GM13976 (cell line): ENCODE data around the gene WDR20.

ENCODE experiments used
- DNase-seq: peaks from one replicate; pipeline ENCODE4 v3.0.0; 2012; ENCODE audit warnings: low spot score
- CTCF ChIP-seq: IDR thresholded peaks from 2 replicates; pipeline ENCODE4 v1.5.1; 2012; ENCODE audit warnings: borderline replicate concordance, mild to moderate bottlenecking; ENCODE audit not compliant: insufficient read depth; ENCODE audit errors: extremely low read depth, missing control alignments, control extremely low read depth
- in situ Hi-C: fragments of 300-500 bp; cut with MboI; formaldehyde crosslinking; loops from one replicate; pipeline ENCODE4 v1.12.0; 2022; ENCODE audit warnings: low sequenced_read_pairs, mixed read lengths, inconsistent platforms; ENCODE audit not compliant: unreplicated experiment

The WDR20 gene

GRCh38 chr14:102213984-102214658 is 74.4 kb downstream of the WDR20 start:
- TF ChIP-seq CTCF: no peak
- in situ Hi-C loops: no loop called here
- no peak for DNase-seq

GRCh38 chr14:102215071-102215470 is 75.4 kb downstream of the WDR20 start:
- in situ Hi-C loops: no loop called here
- no peak for TF ChIP-seq CTCF
- no peak for DNase-seq

GRCh38 chr14:102215576-102216250 is 76.0 kb downstream of the WDR20 start:
- TF ChIP-seq CTCF: no peak
- in situ Hi-C loops: no loop called here
- DNase-seq: no peak

- TF ChIP-seq CTCF: no peak
- no peak for DNase-seq
- in situ Hi-C loops: no loop called here
Measured at GRCh38 chr14:102217399-102217798, 77.7 kb downstream of the WDR20 start.

DNA sequence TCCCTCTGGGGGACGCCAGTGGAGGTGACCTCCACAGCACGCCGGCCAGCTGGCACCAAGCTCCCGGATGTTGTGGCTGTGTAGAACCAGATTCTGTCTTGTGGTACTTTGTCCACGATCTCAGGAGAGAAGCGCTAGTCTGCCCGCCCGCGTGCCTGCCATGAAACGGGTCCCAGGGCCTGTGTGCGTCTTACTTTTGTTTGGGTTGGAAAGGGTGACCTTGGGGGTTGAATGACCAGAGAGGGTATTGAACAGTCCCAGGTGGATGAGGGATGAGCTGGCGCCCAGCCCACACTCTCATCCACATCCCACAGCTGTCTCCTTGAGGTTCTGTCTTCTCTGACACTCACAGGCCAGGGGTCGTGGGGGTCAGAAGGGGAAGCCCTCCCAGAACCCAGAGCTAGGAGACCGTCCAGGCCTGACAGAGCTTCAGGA is 78.3 kb downstream of the WDR20 start:
- in situ Hi-C loops: no loop called here
- no peak for DNase-seq
- TF ChIP-seq CTCF: no peak

- no peak for TF ChIP-seq CTCF
- in situ Hi-C loops: no loop called here
- no peak for DNase-seq
Measured at GRCh38 chr14:102218688-102219087, 79.0 kb downstream of the WDR20 start.

GRCh38 chr14:102219316-102219715 is 79.6 kb downstream of the WDR20 start:
- in situ Hi-C loops: no loop called here
- TF ChIP-seq CTCF: no peak
- no peak for DNase-seq
